ENCODE results near the gene KLHL29. TPM values are rescaled to one million over a fixed set of nuclear protein-coding genes. Genes with fewer than 3 reads are reported as not detected.

The KLHL29 gene
- total RNA-seq, 1 donor from 2014 or later, result 4.4 TPM

DNA sequence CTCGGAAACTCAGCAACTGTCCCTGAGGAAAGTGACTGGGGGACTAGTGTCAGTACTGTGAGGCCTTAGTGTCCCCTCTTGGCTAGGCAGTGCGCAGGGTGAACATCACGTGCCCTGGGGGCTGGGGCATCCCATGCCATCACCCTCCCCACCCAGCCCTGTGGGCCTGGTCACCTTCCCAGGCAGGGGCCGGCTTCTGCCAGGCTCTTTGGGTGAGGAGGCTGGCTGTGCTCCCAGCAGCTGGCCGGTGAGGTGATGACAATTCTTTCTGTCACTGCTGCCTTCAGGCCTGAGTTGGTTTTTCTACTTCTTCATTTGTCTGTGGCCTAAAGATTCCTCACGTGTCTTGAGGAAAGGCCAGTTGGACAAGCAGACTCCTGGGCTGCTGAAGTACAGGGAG, 180.8 kb downstream of the KLHL29 start:
- H3K36me3 Mint-ChIP-seq (ENCODE audit: insufficient read depth), result no peaks in the 10 kb centered on the region
- no peak overlapping the region for H3K27ac Mint-ChIP-seq

DNA sequence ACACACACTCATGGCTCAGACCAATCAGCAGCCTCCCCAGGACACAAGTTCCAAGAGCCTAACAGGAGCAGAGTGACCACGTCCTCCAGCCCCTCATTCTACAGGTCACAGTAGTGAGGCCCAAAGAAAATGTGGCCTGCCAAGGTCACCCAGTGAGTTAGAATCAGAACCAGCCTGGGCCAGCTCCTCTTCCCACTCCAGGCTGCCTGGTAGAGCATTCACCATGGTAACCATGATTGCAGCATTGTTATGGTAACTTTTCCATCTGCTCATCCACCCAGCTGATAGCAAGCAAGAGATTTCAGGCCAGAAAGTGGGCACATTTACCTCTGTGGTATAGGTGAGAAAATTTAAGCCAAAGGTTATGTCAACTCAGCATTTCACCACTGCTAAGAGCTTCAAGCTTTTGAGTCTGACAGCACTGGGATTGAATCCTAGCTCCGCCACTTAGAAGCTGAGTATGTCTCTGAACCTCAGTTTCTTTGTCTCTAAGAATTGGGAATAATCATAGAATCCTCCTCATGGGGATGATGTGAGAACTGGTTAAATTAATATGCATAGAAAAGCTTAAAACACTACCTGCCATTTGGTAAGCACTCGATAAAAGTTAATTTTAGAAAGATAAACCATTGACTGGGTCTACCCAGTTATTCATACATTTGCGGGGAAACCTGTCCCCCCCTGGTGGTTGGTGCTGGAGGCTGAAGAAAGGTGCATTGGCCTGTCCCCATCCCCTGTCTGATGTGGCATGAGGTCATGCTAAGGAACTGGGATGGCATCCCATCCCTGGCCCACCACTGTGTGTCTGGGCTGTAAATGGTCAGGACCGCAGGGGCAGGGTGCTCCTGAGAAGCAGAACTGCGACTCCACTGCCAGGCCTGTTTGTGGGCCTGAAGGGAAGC, 181.5 kb downstream of the KLHL29 start:
- no peak for DNase-seq (ENCODE audit: low spot score, unreplicated experiment)
- TF ChIP-seq, protein P1, sequence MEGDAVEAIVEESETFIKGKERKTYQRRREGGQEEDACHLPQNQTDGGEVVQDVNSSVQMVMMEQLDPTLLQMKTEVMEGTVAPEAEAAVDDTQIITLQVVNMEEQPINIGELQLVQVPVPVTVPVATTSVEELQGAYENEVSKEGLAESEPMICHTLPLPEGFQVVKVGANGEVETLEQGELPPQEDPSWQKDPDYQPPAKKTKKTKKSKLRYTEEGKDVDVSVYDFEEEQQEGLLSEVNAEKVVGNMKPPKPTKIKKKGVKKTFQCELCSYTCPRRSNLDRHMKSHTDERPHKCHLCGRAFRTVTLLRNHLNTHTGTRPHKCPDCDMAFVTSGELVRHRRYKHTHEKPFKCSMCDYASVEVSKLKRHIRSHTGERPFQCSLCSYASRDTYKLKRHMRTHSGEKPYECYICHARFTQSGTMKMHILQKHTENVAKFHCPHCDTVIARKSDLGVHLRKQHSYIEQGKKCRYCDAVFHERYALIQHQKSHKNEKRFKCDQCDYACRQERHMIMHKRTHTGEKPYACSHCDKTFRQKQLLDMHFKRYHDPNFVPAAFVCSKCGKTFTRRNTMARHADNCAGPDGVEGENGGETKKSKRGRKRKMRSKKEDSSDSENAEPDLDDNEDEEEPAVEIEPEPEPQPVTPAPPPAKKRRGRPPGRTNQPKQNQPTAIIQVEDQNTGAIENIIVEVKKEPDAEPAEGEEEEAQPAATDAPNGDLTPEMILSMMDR (IDR thresholded peaks at IDR 0.05; ENCODE audit: unreplicated experiment), result peak; percentile 49
- Mint-ChIP-seq H3K27me3 (peaks cover 3% of the 10 kb centered on the region), H3K4me3 (ENCODE audit: low read depth) (no peak overlapping the region), H3K9me3 (ENCODE audit: low read depth) (no peaks in the 10 kb centered on the region), H3K4me1 (ENCODE audit: low read depth) (peaks cover 17% of the 10 kb centered on the region), H3K27ac (no peak overlapping the region), H3K36me3 (ENCODE audit: insufficient read depth) (no peaks in the 10 kb centered on the region)

More for the DNA sequence above, 180.8 kb downstream of the KLHL29 start:
- peaks cover 3% of the 10 kb centered on the region for H3K27me3 Mint-ChIP-seq
- no peak overlapping the region for H3K4me3 Mint-ChIP-seq (ENCODE audit: low read depth)
- DNase-seq (ENCODE audit: low spot score, unreplicated experiment), result no peak
- H3K9me3 Mint-ChIP-seq (ENCODE audit: low read depth), result no peaks in the 10 kb centered on the region
- TF ChIP-seq, protein P1 (IDR thresholded peaks at IDR 0.05; ENCODE audit: unreplicated experiment), result no peak
- H3K4me1 Mint-ChIP-seq (ENCODE audit: low read depth), result peaks cover 17% of the 10 kb centered on the region

DNA sequence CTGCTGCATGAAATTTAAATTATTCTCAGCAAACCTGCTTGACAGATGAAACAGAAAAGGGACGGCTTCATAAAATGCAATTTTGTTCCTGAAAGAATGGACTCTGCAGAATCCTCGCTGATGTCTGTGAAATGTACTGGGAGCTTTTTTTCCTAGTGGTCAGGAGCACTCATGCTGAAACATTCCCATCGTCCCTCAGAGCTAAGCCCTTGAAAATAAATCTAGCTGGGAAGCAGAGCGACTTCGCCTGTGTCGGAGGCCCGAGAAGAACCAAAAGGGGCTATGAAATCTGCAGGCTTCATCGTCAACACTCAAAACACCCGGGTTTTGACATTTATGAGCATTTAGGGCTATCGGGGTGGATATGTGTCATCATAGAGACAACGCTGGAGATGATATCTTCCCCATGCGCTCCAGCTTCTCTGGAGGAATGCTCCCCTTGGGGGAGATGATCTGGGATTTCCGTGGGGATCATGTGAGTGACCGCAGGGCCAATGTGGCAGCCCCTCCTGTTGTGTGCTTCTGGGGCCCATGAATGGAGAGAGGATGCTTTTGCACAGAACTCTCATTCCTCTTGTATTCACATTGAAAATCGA, 182.3 kb downstream of the KLHL29 start:
- no peak overlapping the region for H3K27ac Mint-ChIP-seq
- no peaks in the 10 kb centered on the region for H3K9me3 Mint-ChIP-seq (ENCODE audit: low read depth)
- TF ChIP-seq, protein P1 (IDR thresholded peaks at IDR 0.05; ENCODE audit: unreplicated experiment), result no peak
- H3K36me3 Mint-ChIP-seq (ENCODE audit: insufficient read depth), result no peaks in the 10 kb centered on the region
- DNase-seq (ENCODE audit: low spot score, unreplicated experiment), result no peak
- peaks cover 3% of the 10 kb centered on the region for H3K27me3 Mint-ChIP-seq
- H3K4me3 Mint-ChIP-seq (ENCODE audit: low read depth), result no peak overlapping the region
- H3K4me1 Mint-ChIP-seq (ENCODE audit: low read depth), result peaks cover 17% of the 10 kb centered on the region

DNA sequence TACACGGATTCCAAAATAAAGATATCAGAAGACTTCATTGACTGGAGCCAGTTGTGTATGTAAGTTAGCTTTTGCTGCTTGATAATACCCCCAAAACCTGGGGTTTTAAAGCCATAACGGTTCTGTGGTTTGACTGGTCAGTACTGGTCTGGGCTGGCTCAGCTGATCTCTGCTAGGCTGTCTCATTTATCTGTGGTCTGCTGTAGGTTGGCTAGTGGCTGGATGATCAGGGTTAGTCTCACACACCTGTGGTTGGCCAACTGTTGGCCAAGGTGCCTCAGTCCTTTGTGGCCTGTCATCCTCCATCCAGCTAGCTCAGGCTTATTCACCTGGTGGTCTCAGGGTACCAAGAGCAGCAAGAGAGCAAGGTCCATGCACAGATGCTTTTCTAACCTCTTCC, 183.2 kb downstream of the KLHL29 start:
- Mint-ChIP-seq H3K27ac (no peak overlapping the region), H3K4me3 (ENCODE audit: low read depth) (no peak overlapping the region), H3K4me1 (ENCODE audit: low read depth) (peaks cover 17% of the 10 kb centered on the region), H3K9me3 (ENCODE audit: low read depth) (no peaks in the 10 kb centered on the region), H3K36me3 (ENCODE audit: insufficient read depth) (no peaks in the 10 kb centered on the region), H3K27me3 (peaks cover 3% of the 10 kb centered on the region)
- TF ChIP-seq, protein P1 (IDR thresholded peaks at IDR 0.05; ENCODE audit: unreplicated experiment), result no peak
- no peak for DNase-seq (ENCODE audit: low spot score, unreplicated experiment)

DNA sequence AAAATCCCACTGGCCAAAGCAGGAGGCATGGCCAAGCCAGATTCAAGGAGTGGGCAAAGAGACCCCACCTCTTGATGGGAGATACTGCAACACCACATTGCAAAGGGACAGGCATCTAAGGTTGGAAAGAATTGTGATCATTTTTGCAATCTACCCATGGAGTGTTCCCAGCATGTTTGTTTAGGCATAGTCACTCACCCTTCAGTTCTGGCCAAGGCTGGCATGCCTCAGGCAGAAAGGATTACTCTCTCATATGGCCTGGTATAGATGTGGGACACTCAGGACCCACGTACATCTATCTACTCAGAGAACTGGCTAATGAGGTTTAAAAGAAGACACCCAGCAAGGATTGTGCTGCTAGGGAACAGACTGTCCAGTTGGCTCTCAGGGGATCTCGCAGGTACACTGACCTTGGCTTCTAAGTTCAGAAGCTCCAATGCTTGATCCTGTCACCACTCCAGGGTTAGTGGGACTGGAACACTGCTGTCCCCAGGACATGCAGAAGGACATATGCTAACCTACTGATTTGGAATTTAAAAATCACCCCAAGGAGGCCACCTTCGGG, 183.7 kb downstream of the KLHL29 start:
- Mint-ChIP-seq H3K27ac (no peak overlapping the region), H3K27me3 (peaks cover 3% of the 10 kb centered on the region), H3K9me3 (ENCODE audit: low read depth) (no peaks in the 10 kb centered on the region), H3K36me3 (ENCODE audit: insufficient read depth) (no peaks in the 10 kb centered on the region), H3K4me1 (ENCODE audit: low read depth) (peaks cover 12% of the 10 kb centered on the region), H3K4me3 (ENCODE audit: low read depth) (no peak overlapping the region)
- no peak for DNase-seq (ENCODE audit: low spot score, unreplicated experiment)
- TF ChIP-seq, protein P1 (IDR thresholded peaks at IDR 0.05; ENCODE audit: unreplicated experiment), result no peak

Data from progenitor cell of endocrine pancreas (in vitro differentiated cells).